ENCODE data around the gene IL1B. TPM values are rescaled to one million over a fixed set of nuclear protein-coding genes. Genes with fewer than 3 reads are reported as not detected.

The IL1B gene
- total and polyA plus RNA-seq, 2 donors (not counting 3 experiments of a cell fraction or from before 2014, with no cell fraction given): 0.25 TPM; not detected in 1

- FAIRE-seq (no peak), DNase-seq (ENCODE audit: low read depth, low spot score) (no peak)
- TF ChIP-seq GATA2 (IDR thresholded peaks at IDR 0.05; ENCODE audit: insufficient read depth, insufficient read length, low read depth, low read length) (no peak), FOS (IDR thresholded peaks at IDR 0.05; ENCODE audit: borderline replicate concordance, insufficient read depth, low read length) (no peak), MAX (IDR thresholded peaks at IDR 0.05; ENCODE audit: insufficient read depth, insufficient read length) (no peak), POLR2A (IDR thresholded peaks at IDR 0.05; ENCODE audit: low read depth, low read length) (no peak), MYC (IDR thresholded peaks at IDR 0.05; ENCODE audit: low read depth, low read length) (no peak), CTCF (IDR thresholded peaks at IDR 0.05; ENCODE audit: extremely low read depth in 1 of 2, insufficient read depth in 1 of 2, low read depth in 1 of 2, low read length in 2 of 2) (no peak), JUN (IDR thresholded peaks at IDR 0.05; ENCODE audit: borderline replicate concordance, insufficient read depth, insufficient read length, low read depth) (no peak), EZH2 (IDR thresholded peaks at IDR 0.05; ENCODE audit: borderline replicate concordance, low read depth, low read length, severe bottlenecking) (no peak), POLR2AphosphoS5 (IDR thresholded peaks at IDR 0.05; ENCODE audit: insufficient read depth, low read depth, low read length) (no peak)
- CTCF ChIA-PET: interaction anchor here (0.8 to 2.1 kb wide), 4 partner anchors 10 to 87 kb away, joined by 3 to 6 read pairs (median 4); no protein-coding TSS in a partner anchor
- no peaks in the 10 kb centered on the region for H3K9me3 ChIP-seq (replicated peaks; ENCODE audit: control insufficient read depth, insufficient read depth, low read length)
- H3K4me2 ChIP-seq (ENCODE audit: insufficient read depth, low read length): no peak overlapping the region
- H3K27me3 ChIP-seq (ENCODE audit: control insufficient read depth in 2 of 2, insufficient read depth in 2 of 2, low read length in 2 of 2): peaks cover 0 to 16% of the 10 kb centered on the region in 2 experiments
- H3K4me1 ChIP-seq (ENCODE audit: control insufficient read depth, extremely low read depth, insufficient read depth, low read length): peaks cover 15% of the 10 kb centered on the region
- intact Hi-C loops (cut with micrococcal nuclease): no loop called here
- H3K27ac ChIP-seq (ENCODE audit: insufficient read depth, low read depth, low read length): no peak overlapping the region
- H2AFZ ChIP-seq (ENCODE audit: low read depth, low read length): no peak overlapping the region
- dilution Hi-C loops (cut with MboI; ENCODE audit: extremely low pct_ligation_motif_present, low sequenced_read_pairs): no loop called here
- no peaks in the 10 kb centered on the region for H3K79me2 ChIP-seq (ENCODE audit: control insufficient read depth, insufficient read depth, low read length)
- no peaks in the 10 kb centered on the region for H3K36me3 ChIP-seq (ENCODE audit: control insufficient read depth in 2 of 2, extremely low read depth in 1 of 2, insufficient read depth in 2 of 2, low read length in 2 of 2)
- POLR2A ChIA-PET: no interaction called here
- H3K9ac ChIP-seq (replicated peaks; ENCODE audit: extremely low read depth, insufficient read depth, low read length): no peak overlapping the region
- no TSS peak for BruUV-seq (replicated peaks)
- no peak overlapping the region for H3K4me3 ChIP-seq (replicated peaks in 1 of 3; ENCODE audit: insufficient read depth in 1 of 3, low read depth in 1 of 3, low read length in 3 of 3)
- H4K20me1 ChIP-seq (replicated peaks; ENCODE audit: control insufficient read depth, extremely low read depth, insufficient read depth, low read length): no peaks in the 10 kb centered on the region
- H3K9me1 ChIP-seq (replicated peaks; ENCODE audit: control insufficient read depth, extremely low read depth, insufficient read depth, low read length): no peaks in the 10 kb centered on the region
Measured at GRCh38 chr2:112836163-112836560, 417 bp downstream of the IL1B start.
